Omental fat pad (tissue), 4 donors: ENCODE data around the gene CMBL. TPM values are rescaled to one million over a fixed set of nuclear protein-coding genes. Genes with fewer than 3 reads are reported as not detected.

ENCODE experiments used
- ATAC-seq: fragments of 150-250 bp; one replicate; pipeline ENCODE4 v1.9.1; 2016; ENCODE audit warnings: mild to moderate bottlenecking, moderate library complexity; ENCODE audit not compliant: low FRiP score
- DNase-seq: peaks from one replicate; pipeline ENCODE4 v3.0.0-alpha.2; 2019; ENCODE audit warnings: low spot score
- total RNA-seq, 4 donors: library from RNA; depleted of rRNA; stranded (reverse); fragments of >200 nt; gene quantifications; one replicate each; pipeline ENCODE4 v1.1.0, GENCODE V29; 2016
- TF ChIP-seq, protein P1 (sequence below), 3 donors: fragments of 450-650 bp; IDR thresholded peaks; one replicate each; pipeline ENCODE4 v1.5.1; 2016 to 2017; ENCODE audit warnings: antibody characterized with exemption in 3 of 3, mild to moderate bottlenecking in 3 of 3, moderate library complexity in 2 of 3

CMBL gene
- total RNA-seq, 4 donors from 2014 or later, result 7.1 to 16.7 (median 8.7) TPM

DNA sequence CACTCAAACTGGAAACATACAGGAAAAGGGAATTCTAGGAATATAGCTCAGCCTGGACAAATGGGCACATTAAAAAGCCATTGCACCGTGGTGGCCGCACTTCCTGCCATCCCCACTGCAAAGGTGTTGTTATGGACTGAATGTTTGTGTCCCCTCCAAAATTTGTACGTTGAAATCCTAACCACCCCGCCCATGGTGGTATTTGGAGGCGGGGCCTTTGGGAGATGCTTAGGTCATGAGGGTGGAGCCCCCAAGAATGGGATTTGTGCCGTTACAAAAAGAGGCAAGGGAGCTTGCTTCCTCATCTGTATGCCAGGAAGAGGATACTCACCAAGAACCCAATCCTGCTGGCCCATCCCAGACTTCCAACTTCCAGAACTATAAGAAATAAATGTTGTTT is 1.1 kb upstream of the CMBL start:
- ATAC-seq, result no peak
- TF ChIP-seq, protein P1, sequence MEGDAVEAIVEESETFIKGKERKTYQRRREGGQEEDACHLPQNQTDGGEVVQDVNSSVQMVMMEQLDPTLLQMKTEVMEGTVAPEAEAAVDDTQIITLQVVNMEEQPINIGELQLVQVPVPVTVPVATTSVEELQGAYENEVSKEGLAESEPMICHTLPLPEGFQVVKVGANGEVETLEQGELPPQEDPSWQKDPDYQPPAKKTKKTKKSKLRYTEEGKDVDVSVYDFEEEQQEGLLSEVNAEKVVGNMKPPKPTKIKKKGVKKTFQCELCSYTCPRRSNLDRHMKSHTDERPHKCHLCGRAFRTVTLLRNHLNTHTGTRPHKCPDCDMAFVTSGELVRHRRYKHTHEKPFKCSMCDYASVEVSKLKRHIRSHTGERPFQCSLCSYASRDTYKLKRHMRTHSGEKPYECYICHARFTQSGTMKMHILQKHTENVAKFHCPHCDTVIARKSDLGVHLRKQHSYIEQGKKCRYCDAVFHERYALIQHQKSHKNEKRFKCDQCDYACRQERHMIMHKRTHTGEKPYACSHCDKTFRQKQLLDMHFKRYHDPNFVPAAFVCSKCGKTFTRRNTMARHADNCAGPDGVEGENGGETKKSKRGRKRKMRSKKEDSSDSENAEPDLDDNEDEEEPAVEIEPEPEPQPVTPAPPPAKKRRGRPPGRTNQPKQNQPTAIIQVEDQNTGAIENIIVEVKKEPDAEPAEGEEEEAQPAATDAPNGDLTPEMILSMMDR (IDR thresholded peaks at IDR 0.05), result no peak
- DNase-seq, result no peak

DNA sequence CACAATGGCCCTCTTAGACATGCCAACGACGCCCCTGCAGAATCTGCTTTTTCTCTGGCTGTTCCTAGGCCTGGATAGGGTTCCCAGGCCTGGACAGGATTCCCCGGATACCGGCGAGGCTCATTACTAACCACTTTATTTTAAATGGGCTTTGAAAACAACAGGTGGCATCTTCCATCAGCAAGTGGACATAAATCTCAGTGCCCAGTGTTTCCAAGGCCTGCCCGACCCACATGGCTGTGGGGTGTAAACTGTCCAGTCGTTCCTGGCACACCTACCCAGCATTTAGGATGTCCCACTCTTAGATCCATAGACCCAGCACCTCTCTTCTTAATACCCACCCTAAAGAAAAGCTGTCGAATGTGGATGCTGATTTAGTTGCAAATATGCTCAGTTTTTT is 896 bp downstream of the CMBL start:
- ATAC-seq, result no peak
- TF ChIP-seq, protein P1 (IDR thresholded peaks at IDR 0.05), result no peak
- no peak for DNase-seq

DNA sequence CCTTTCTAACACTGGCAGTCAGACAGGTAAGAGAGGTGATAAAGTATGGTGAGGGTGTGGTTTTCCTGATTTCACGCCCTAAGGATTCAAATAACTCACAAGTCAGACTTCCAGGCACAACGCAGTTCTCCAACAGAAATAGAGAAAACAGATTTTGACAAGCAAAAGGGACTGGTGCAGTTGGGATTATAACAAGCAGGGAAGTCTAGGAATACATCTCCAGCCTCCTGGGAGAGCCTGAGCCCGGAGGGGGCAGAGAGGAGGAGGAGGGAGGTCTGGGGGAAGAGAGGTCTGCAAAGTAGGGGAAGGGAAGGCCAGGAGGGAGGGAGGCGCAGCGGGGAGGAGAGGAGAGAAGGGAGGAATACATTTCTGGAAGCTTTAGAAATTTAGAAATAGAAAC is 1.6 kb downstream of the CMBL start:
- ATAC-seq, result no peak
- TF ChIP-seq, protein P1 (IDR thresholded peaks at IDR 0.05), result no peak
- DNase-seq, result no peak

DNA sequence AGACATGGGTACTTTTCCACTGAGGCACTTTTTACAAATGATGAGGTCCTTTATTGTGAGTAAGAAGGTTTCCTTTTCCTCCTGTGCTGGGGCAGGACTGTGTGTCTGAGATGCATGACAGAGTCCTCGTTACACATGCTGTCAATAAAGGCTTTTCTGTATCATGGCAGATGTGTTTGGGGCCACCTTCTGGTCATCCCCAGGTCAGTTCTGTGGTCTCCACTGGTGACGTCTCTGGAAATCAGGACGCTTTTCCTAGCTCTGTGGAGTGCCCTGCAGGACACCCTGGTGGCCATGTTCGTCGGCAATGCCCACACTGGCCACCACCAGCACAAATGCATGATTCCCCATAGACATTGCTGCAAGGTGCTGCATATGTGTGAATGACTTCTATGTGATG is 2.8 kb downstream of the CMBL start:
- TF ChIP-seq, protein P1 (IDR thresholded peaks at IDR 0.05), result no peak
- no peak for ATAC-seq
- DNase-seq, result no peak

DNA sequence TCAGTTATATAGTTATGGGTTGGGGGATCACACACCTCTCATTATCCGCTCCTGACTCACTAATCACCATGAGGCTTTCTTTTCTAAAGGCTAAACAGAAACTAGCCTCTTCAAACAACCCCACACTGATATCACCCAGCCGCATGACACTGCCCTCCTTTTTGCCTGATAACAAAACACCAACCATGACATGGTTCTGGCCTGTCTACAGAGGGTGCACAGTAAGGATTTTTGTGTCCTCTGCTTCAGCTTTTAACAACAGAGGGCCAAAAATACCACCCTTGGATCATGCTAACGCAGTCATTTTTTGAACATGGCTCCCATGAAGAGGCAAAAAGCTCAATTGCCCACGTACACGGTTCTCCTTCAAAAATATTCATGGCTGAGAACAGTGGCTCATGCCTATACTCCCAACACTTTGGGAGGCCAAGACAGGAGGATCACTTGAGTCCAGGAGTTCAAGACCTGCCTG is 4.0 kb downstream of the CMBL start:
- DNase-seq, result no peak
- TF ChIP-seq, protein P1 (IDR thresholded peaks at IDR 0.05), result no peak

DNA sequence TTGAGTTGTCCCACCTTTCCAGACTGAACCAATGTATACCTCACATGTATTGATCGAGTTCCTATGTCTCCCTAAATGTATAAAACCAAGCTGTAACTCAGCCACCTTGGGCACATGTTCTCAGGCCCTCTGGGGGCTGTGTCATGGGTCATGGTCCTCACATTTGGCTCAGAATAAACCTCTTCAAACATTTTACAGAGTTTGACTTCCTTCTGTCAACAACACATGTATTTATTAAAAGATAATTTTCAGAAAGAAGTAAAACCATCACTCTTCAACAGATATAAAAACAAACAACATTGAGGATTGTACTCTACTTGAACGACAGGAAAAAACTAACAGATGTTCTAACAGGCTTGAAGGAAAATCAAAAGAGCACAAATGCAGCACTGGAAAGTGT is 4.5 kb downstream of the CMBL start:
- TF ChIP-seq, protein P1 (IDR thresholded peaks at IDR 0.05), result no peak
- DNase-seq (no peak), ATAC-seq (no peak)

More for the DNA sequence above, 4.0 kb downstream of the CMBL start:
- ATAC-seq, result no peak

DNA sequence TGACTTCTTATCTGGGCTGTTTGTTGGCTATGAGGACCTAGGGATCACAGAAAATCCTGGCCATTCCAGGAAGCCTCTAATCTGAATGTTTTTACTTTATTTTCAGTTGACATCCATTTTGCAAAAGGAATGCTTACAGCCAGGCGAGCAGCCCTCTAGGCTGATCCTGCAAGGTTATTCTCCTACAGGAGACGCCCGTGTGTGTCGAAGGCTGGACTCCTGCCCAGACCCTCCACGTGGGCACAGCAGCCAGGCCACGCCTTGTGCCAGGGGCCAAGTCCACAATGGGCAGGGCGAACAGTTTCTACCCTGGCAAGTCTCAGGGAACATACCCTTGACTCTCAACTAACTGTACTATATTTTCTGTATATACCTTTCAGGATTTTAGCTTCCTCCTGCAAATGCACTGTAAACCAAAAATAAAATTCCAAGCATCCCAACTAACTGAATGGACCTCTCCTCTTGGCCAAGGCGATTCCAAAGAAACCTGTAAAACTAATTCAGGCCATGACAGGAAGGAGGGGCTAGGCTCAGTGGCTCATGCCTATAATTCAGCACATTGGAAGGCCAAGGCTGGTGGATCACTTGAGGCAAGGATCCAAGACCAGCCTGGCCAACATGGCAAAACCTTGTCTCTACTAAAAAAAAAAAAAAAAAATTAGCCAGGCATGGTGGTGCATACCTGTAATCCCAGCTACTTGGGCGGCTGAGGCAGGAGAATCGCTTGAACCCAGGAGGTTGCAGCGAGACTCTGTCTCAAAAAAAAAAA is 5.7 kb downstream of the CMBL start:
- ATAC-seq, result peak; percentile 86
- TF ChIP-seq, protein P1 (IDR thresholded peaks at IDR 0.05), result no peak
- DNase-seq, result no peak
